ENCODE measurements around the gene NOL4L.

DNA sequence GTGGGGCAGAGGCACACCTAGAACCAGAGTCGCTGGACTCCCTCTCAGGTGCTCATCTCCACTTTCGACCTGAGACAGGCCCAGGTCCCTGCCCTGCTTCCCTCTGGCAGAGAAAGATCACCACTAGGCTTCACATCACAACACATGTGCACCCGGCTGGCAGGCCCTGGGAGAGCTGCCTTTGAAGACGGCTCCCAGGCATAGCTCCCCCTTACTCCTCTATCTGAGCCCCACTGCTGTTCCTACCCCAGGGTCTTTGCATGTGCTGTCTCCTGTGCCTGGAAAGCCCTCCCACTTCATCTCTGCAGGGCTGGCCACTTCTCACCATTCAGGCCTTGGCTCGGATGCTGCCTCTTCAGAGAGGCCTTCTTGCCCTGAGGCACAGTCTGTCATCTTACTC, 89.2 kb downstream of the NOL4L start:
- TF ChIP-seq, protein P1, sequence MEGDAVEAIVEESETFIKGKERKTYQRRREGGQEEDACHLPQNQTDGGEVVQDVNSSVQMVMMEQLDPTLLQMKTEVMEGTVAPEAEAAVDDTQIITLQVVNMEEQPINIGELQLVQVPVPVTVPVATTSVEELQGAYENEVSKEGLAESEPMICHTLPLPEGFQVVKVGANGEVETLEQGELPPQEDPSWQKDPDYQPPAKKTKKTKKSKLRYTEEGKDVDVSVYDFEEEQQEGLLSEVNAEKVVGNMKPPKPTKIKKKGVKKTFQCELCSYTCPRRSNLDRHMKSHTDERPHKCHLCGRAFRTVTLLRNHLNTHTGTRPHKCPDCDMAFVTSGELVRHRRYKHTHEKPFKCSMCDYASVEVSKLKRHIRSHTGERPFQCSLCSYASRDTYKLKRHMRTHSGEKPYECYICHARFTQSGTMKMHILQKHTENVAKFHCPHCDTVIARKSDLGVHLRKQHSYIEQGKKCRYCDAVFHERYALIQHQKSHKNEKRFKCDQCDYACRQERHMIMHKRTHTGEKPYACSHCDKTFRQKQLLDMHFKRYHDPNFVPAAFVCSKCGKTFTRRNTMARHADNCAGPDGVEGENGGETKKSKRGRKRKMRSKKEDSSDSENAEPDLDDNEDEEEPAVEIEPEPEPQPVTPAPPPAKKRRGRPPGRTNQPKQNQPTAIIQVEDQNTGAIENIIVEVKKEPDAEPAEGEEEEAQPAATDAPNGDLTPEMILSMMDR (IDR thresholded peaks at IDR 0.05) = no peak
- no peak for TF ChIP-seq EP300 (IDR thresholded peaks at IDR 0.05)
- TF ChIP-seq POLR2A (IDR thresholded peaks at IDR 0.05; ENCODE audit: low read depth) = no peak
- TF ChIP-seq POLR2AphosphoS5 (IDR thresholded peaks at IDR 0.05) = no peak
